Endothelial cell of umbilical vein (primary cell): ENCODE measurements around the gene PASK. TPM values are rescaled to one million over a fixed set of nuclear protein-coding genes. Genes with fewer than 3 reads are reported as not detected.

Source experiments
- BruUV-seq: library from RNA; stranded (reverse); fragments of 400-500 nt; replicated peaks from 2 replicates; lab custom pipeline; 2021; lab: Mats Ljungman, UMichigan
- CTCF ChIA-PET: fragments of 300-600, 350-600 bp; sonication (Branson Sonifier 250); formaldehyde crosslinking; loops from one replicate; lab custom pipeline; 2021; ENCODE audit warnings: antibody characterized with exemption, inconsistent platforms; lab: Charles Lee
- POLR2A ChIA-PET: fragments of 300-600, 350-600 bp; sonication (Branson Sonifier 250); formaldehyde crosslinking; loops from one replicate; lab custom pipeline; 2021; ENCODE audit warnings: antibody characterized with exemption, inconsistent platforms; lab: Charles Lee
- DNase-seq: peaks from one replicate; pipeline ENCODE4 v3.0.0-alpha.2; 2011; ENCODE audit warnings: low read depth, low spot score
- FAIRE-seq: peaks from 2 replicates; lab custom pipeline; 2011; peaks lifted over from hg19 to GRCh38; lab: Jason Lieb, UNC
- H2AFZ ChIP-seq: 2 replicates; pipeline ENCODE4 v1.6.0; 2012; ENCODE audit warnings: low read depth, low read length, control low read depth, inconsistent platforms
- H3K27ac ChIP-seq: 2 replicates; pipeline ENCODE4 v1.5.1; 2011; ENCODE audit warnings: low read depth, mild to moderate bottlenecking, control low read depth, low read length, moderate library complexity; ENCODE audit not compliant: insufficient read depth
- H3K27me3 ChIP-seq, 2 experiments: 2 replicates each; pipeline versions ENCODE4 v1.6.0 to v1.6.1; 2011; ENCODE audit warnings: low read length in 2 of 2, mixed read lengths in 1 of 2; ENCODE audit not compliant: control insufficient read depth in 2 of 2, insufficient read depth in 2 of 2
- H3K36me3 ChIP-seq, 2 experiments: 2 replicates in 1 of 2; 3 replicates in 1 of 2; pipeline ENCODE4 v1.5.1; 2011; ENCODE audit warnings: low read length in 2 of 2, mild to moderate bottlenecking in 1 of 2, moderate library complexity in 1 of 2; ENCODE audit not compliant: control insufficient read depth in 2 of 2, insufficient read depth in 2 of 2; ENCODE audit errors: extremely low read depth in 1 of 2
- H3K4me1 ChIP-seq: 3 replicates; pipeline ENCODE4 v1.5.1; 2011; ENCODE audit warnings: mild to moderate bottlenecking, low read length; ENCODE audit not compliant: control insufficient read depth, insufficient read depth; ENCODE audit errors: extremely low read depth
- H3K4me2 ChIP-seq: 2 replicates; pipeline ENCODE4 v1.6.1; 2011; ENCODE audit warnings: low read length, control low read depth, mixed read lengths; ENCODE audit not compliant: insufficient read depth
- H3K4me3 ChIP-seq, 3 experiments: fragments of 200-600 bp in 1 of 3; sonication (generic), shearing (Covaris generic) in 1 of 3; replicated peaks in 1 of 3; 2 replicates each; pipeline ENCODE4 v1.5.1; 2011 to 2016; ENCODE audit warnings: control low read depth in 3 of 3, low read length in 3 of 3, mild to moderate bottlenecking in 2 of 3, inconsistent platforms in 1 of 3, low read depth in 1 of 3, moderate library complexity in 1 of 3; ENCODE audit not compliant: insufficient read depth in 1 of 3
- H3K79me2 ChIP-seq: 2 replicates; pipeline ENCODE4 v1.6.0; 2012; ENCODE audit warnings: low read length, inconsistent platforms; ENCODE audit not compliant: control insufficient read depth, insufficient read depth
- H3K9ac ChIP-seq: replicated peaks from 2 replicates; pipeline ENCODE3; 2011; ENCODE audit warnings: low read length, control low read depth; ENCODE audit not compliant: insufficient read depth; ENCODE audit errors: extremely low read depth
- H3K9me1 ChIP-seq: replicated peaks from 3 replicates; pipeline ENCODE4 v1.6.0; 2011; ENCODE audit warnings: mild to moderate bottlenecking, low read length; ENCODE audit not compliant: control insufficient read depth, insufficient read depth; ENCODE audit errors: extremely low read depth
- H3K9me3 ChIP-seq: replicated peaks from 2 replicates; pipeline ENCODE4 v1.5.1; 2012; ENCODE audit warnings: low read length, inconsistent platforms; ENCODE audit not compliant: control insufficient read depth, insufficient read depth
- H4K20me1 ChIP-seq: replicated peaks from 2 replicates; pipeline ENCODE3; 2011; ENCODE audit warnings: mild to moderate bottlenecking, low read length; ENCODE audit not compliant: control insufficient read depth, insufficient read depth; ENCODE audit errors: extremely low read depth
- EZH2 ChIP-seq: IDR thresholded peaks from 2 replicates; pipeline ENCODE4 v1.6.1; 2012; ENCODE audit warnings: borderline replicate concordance, low read depth, mild to moderate bottlenecking, moderate library complexity, low read length, inconsistent platforms; ENCODE audit not compliant: severe bottlenecking
- FOS ChIP-seq: IDR thresholded peaks from 2 replicates; pipeline ENCODE4 v1.6.1; 2011; ENCODE audit warnings: mild to moderate bottlenecking, low read length, moderate library complexity, borderline replicate concordance; ENCODE audit not compliant: insufficient read depth
- GATA2 ChIP-seq: IDR thresholded peaks from 2 replicates; pipeline ENCODE4 v1.7.0; 2011; ENCODE audit warnings: low read depth, mild to moderate bottlenecking, moderate library complexity, mixed read lengths, low read length; ENCODE audit not compliant: insufficient read length, insufficient read depth
- JUN ChIP-seq: IDR thresholded peaks from 2 replicates; pipeline ENCODE4 v1.6.1; 2011; ENCODE audit warnings: borderline replicate concordance, low read depth; ENCODE audit not compliant: insufficient read length, insufficient read depth
- MYC ChIP-seq: IDR thresholded peaks from one replicate; pipeline ENCODE4 v1.6.1; 2011; ENCODE audit warnings: mild to moderate bottlenecking, low read depth, low read length
- POLR2A ChIP-seq: IDR thresholded peaks from 2 replicates; pipeline ENCODE4 v1.6.1; 2012; ENCODE audit warnings: low read depth, mild to moderate bottlenecking, control low read depth, low read length
- POLR2AphosphoS5 ChIP-seq: IDR thresholded peaks from 2 replicates; pipeline ENCODE4 v1.6.1; 2012; ENCODE audit warnings: low read depth, mild to moderate bottlenecking, control low read depth, low read length, moderate library complexity; ENCODE audit not compliant: insufficient read depth
- dilution Hi-C: fragments of 300-500 bp; cut with MboI; formaldehyde crosslinking; loops from one replicate; pipeline ENCODE4 v1.15.0; 2019; ENCODE audit warnings: low sequenced_read_pairs; ENCODE audit not compliant: extremely low pct_ligation_motif_present
- intact Hi-C: fragments of 100-400 bp; cut with micrococcal nuclease; formaldehyde crosslinking; loops from one replicate; pipeline ENCODE4 v1.10.0; 2022
- polyA plus RNA-seq, 4 experiments: library from polyadenylated mRNA; depleted of rRNA in 3 of 4; stranded (reverse) in 3 of 4; unstranded in 1 of 4; fragments of >200 nt; gene quantifications; 2 replicates each; pipeline versions ENCODE4 v1.2.1 to v1.2.3, GENCODE V29; 2011 to 2012; ENCODE audit warnings: missing spikeins in 1 of 4
- total RNA-seq: library from RNA; stranded (reverse); gene quantifications from 2 replicates; pipeline ENCODE4 v1.2.3, GENCODE V29; 2021
- TF ChIP-seq, protein P1 (sequence below), 2 donors: IDR thresholded peaks; 1 replicate in 1 of 2; 2 replicates in 1 of 2; pipeline ENCODE4 v1.5.1; 2011; ENCODE audit warnings: low read length in 2 of 2, mild to moderate bottlenecking in 2 of 2, moderate library complexity in 2 of 2, control low read depth in 1 of 2, inconsistent platforms in 1 of 2, low read depth in 1 of 2; ENCODE audit not compliant: insufficient read depth in 1 of 2; ENCODE audit errors: extremely low read depth in 1 of 2
- TF ChIP-seq, protein P2 (sequence below): IDR thresholded peaks from 2 replicates; pipeline ENCODE4 v1.6.1; 2011; ENCODE audit not compliant: insufficient read depth, insufficient read length

The PASK gene
- total and polyA plus RNA-seq, 2 donors (not counting 3 experiments of a cell fraction or from before 2014, with no cell fraction given) = 5.7 to 17.3 TPM

DNA sequence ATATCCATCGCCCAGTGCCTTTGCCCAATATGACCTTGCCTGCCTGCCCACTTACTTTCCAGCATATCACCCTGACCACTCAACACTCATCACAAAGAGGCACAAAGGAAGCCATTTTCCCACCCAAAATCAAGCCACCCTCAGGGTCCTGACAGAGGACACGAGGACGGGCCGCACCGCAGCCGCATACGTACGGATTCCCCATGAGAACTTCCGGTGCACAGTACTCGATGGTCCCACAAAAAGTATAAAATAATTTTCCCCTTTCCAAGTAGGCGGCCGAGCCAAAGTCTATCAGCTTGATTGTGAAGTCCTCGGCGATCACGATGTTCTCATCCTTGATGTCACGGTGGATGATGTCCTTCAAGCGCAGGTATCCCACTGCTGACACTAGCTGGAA, 37.2 kb downstream of the PASK start:
- dilution Hi-C loops = no loop called here
- Histone ChIP-seq H3K4me2 (no peak overlapping the region), H4K20me1 (no peaks in the 10 kb centered on the region), H3K79me2 (no peaks in the 10 kb centered on the region), H3K4me1 (no peaks in the 10 kb centered on the region), H3K9me1 (no peaks in the 10 kb centered on the region), H3K27me3 (no peaks in the 10 kb centered on the region), H3K9me3 (no peaks in the 10 kb centered on the region), H3K4me3 (no peak overlapping the region), H3K27ac (no peak overlapping the region), H3K9ac (no peak overlapping the region), H2AFZ (no peak overlapping the region), H3K36me3 (no peaks in the 10 kb centered on the region)
- POLR2A ChIA-PET = no interaction called here
- DNase-seq = no peak
- CTCF ChIA-PET = no interaction called here
- intact Hi-C loops = no loop called here
- FAIRE-seq = no peak
- BruUV-seq = no TSS peak
- TF ChIP-seq MYC (no peak), JUN (no peak), POLR2A (no peak), POLR2AphosphoS5 (no peak), EZH2 (no peak), FOS (no peak), GATA2 (no peak)
- TF ChIP-seq, protein P1, sequence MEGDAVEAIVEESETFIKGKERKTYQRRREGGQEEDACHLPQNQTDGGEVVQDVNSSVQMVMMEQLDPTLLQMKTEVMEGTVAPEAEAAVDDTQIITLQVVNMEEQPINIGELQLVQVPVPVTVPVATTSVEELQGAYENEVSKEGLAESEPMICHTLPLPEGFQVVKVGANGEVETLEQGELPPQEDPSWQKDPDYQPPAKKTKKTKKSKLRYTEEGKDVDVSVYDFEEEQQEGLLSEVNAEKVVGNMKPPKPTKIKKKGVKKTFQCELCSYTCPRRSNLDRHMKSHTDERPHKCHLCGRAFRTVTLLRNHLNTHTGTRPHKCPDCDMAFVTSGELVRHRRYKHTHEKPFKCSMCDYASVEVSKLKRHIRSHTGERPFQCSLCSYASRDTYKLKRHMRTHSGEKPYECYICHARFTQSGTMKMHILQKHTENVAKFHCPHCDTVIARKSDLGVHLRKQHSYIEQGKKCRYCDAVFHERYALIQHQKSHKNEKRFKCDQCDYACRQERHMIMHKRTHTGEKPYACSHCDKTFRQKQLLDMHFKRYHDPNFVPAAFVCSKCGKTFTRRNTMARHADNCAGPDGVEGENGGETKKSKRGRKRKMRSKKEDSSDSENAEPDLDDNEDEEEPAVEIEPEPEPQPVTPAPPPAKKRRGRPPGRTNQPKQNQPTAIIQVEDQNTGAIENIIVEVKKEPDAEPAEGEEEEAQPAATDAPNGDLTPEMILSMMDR (IDR thresholded peaks at IDR 0.05; ENCODE audit: extremely low read depth in 1 of 2, insufficient read depth in 1 of 2, low read depth in 1 of 2, low read length in 2 of 2) = no peak
- TF ChIP-seq, protein P2, sequence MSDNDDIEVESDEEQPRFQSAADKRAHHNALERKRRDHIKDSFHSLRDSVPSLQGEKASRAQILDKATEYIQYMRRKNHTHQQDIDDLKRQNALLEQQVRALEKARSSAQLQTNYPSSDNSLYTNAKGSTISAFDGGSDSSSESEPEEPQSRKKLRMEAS = no peak
